COR-L47 (cell line): ENCODE results near the gene EPDR1.
"Not testable (repeated sequence)": the region's sequence is repeated elsewhere in the genome, so short reads cannot be mapped to it uniquely, and the experiment has no call there.

ENCODE experiments used
- DNase-seq: peaks from one replicate; lab custom pipeline; 2025; lab: John Stamatoyannopoulos, UW

The EPDR1 gene

GRCh38 chr7:37928878-37929277 is 8.4 kb downstream of the EPDR1 start:
- DNase-seq, result no peak

- no peak for DNase-seq
These were observed 9.9 kb downstream of the EPDR1 start for GRCh38 chr7:37930226-37930948.

GRCh38 chr7:37932543-37932942 is 12.1 kb downstream of the EPDR1 start:
- DNase-seq, result no peak

GRCh38 chr7:37933018-37933566 is 12.7 kb downstream of the EPDR1 start:
- DNase-seq, result no peak

- no peak for DNase-seq
These were observed 22.6 kb downstream of the EPDR1 start for GRCh38 chr7:37942934-37943610.

- DNase-seq, result no peak
These were observed 23.7 kb downstream of the EPDR1 start for GRCh38 chr7:37943905-37944736.

- DNase-seq, result no peak
These were observed 24.3 kb downstream of the EPDR1 start for GRCh38 chr7:37944737-37945054.

GRCh38 chr7:37945336-37945735 is 24.9 kb downstream of the EPDR1 start:
- DNase-seq, result no peak

GRCh38 chr7:37947138-37947940 is 26.9 kb downstream of the EPDR1 start:
- DNase-seq, result no peak

GRCh38 chr7:37947941-37948210 is 27.4 kb downstream of the EPDR1 start:
- DNase-seq, result no peak

GRCh38 chr7:37952240-37952639 is 31.8 kb downstream of the EPDR1 start:
- DNase-seq, result no peak

GRCh38 chr7:37954217-37954616 is 33.8 kb downstream of the EPDR1 start:
- not testable (repeated sequence) for DNase-seq

- DNase-seq, result no peak
These were observed 36.4 kb downstream of the EPDR1 start for GRCh38 chr7:37956791-37957190.

- no peak for DNase-seq
These were observed 37.0 kb downstream of the EPDR1 start for GRCh38 chr7:37957221-37957970.

- no peak for DNase-seq
These were observed 40.0 kb downstream of the EPDR1 start for GRCh38 chr7:37960483-37960882.

GRCh38 chr7:37961251-37961650 is 40.8 kb downstream of the EPDR1 start:
- DNase-seq, result no peak

GRCh38 chr7:37964196-37964595 is 43.8 kb downstream of the EPDR1 start:
- DNase-seq, result no peak

GRCh38 chr7:37970211-37970610 is 49.8 kb downstream of the EPDR1 start:
- no peak for DNase-seq

- DNase-seq, result no peak
These were observed 51.1 kb downstream of the EPDR1 start for GRCh38 chr7:37971491-37971890.

GRCh38 chr7:37973915-37974314 is 53.5 kb downstream of the EPDR1 start:
- DNase-seq, result no peak

- no peak for DNase-seq
These were observed 54.3 kb downstream of the EPDR1 start for GRCh38 chr7:37974711-37975110.
